ENCODE measurements around the gene GIT2.
"Not testable (repeated sequence)": the region's sequence is repeated elsewhere in the genome, so short reads cannot be mapped to it uniquely, and the experiment has no call there.

GIT2 gene

DNA sequence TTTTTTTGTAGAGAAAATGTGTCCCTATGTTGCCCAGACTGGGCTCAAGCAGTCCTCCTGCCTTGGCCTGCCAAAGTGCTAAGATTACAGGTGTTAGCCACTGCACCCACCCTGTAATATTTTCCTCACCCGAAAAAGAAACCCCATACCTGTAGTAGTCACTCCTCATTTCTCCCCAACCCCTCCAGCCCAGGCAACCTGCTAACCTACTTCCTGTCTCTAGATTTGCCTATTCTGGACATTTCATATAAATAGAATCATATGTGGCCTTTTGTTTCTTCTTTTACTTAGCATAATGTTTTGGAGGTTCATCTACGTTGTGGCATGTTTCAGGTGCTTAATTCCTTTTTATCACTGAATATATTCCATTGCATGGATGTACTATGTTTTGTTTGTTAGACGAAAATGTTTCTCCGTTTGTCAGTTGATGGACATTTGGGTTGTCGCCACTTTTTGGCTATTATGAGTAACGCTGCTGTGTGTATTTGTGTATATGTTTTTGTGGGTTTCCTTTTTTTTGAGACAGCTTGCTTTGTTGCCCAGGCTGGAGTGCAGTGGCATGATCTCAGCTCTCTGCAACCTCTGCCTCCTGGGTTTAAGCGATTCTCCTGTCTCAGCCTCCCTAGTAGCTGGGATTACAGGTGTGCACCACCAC lies 9.3 kb upstream of the GIT2 start:
- DNase-seq: no peak

DNA sequence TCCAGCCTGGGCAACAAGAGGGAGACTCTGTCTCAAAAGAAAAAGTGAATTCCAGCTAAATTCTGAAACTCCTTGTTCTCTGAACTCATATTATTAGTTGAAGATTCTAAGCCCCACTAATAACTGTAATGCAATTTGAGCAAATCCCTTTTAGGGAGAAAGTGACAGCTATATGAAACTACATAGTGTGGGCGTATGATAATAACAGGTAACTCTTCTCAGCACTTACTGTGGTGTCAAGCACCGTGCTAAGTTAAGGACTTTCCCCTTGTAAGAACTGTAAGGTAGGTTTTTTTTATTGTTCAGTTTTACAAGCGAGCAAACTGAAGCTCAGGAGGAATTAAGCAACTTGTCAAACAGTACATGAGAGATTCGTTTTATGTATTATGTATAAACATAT lies 8.4 kb upstream of the GIT2 start:
- no peak for DNase-seq

DNA sequence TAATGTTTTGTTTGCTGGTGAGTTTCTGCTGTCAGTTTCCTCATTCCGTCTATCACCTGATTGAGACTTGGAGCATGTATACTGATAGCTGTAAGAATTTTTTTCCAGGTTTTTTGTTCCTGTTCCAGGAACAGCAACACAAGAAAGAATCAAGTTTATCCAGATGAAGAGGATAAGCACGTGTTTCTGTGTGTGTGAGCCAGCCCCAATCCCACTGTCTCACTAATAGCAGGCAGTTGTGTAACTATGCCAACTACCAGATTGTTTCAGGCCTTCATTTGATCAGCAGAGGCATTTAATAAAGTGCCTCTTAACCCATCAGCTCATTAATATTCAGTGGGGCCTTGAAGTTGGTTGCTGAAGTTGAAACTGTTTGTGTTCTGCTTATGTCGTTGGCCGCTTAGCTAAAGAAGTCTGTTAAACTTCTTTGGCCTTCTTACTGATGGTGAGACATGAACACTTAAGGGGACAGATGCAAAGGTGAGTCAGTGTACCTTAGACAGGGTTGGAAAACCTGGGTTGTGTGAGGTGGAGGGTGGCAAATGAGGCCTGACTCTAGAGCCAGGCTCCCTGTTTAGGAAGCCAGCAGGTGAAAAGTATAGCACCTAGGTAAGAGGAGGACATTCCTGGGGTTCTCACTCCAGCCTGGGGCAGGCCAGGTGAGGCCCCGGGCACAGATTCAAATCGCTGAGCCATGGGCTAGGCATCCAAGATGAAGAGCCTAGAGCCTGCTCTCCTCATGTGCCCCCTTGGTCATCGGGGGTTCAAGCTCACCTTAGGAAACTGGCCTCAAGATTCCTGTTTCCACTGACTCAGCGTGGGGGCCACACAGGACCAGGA lies 6.7 kb upstream of the GIT2 start:
- DNase-seq: no peak

DNA sequence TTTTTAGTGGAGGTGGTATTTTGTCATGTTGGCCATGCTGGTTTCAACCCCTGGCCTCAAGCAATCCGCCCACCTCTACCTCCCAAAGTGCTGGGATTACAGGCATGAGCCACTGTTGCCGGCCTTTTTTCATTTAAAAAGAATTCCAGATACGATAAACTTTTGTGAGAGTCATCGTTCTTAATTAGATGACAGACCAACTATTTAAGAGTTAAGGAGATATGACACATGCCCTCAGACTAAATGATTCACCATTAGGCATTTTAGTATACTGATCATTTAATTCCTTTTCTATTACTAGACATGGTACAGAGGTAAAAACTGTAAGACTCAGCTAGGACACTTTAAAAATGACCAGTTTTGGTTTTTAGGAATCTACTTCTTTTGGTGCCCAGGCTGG lies 5.4 kb upstream of the GIT2 start:
- DNase-seq: no peak

DNA sequence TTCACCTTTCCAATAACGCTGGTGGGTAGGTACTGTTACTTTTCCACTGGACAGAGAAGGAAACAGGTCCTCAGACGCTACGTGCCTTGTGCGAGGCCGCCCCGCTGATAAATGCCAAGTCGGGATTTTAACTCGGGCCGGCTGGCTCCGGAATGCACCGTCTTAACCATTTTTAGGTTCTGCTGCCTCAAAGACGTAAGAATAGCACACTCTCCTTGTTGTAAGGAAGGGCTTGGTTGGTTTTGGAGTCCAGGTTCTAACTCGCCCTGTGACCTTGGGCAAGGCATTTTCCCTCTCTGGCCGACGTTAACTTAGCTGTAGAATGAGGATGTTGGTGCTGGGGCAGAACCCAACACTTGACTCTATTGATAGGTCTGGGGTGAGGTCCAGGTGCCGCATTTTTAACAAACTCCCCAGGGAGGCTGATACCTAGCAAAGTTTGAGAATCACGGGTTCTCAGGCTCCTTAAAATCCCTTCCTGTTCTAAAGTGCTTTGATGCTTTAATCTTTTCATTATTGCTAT lies 3.9 kb upstream of the GIT2 start:
- no peak for DNase-seq

DNA sequence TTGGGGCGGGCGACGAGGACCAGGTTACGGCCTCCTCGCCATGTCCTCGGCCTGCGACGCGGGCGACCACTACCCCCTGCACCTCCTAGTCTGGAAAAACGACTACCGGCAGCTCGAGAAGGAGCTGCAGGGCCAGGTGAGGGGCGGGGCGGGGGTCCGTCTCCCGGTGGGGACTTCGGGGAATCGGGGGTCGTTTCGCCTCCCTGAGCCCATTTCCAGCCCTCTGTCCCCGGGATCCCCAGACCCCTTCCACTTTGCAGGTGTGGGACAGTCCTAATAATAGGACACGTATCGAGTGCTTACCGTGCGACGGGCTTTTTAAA lies 3.4 kb upstream of the GIT2 start:
- no peak for DNase-seq

DNA sequence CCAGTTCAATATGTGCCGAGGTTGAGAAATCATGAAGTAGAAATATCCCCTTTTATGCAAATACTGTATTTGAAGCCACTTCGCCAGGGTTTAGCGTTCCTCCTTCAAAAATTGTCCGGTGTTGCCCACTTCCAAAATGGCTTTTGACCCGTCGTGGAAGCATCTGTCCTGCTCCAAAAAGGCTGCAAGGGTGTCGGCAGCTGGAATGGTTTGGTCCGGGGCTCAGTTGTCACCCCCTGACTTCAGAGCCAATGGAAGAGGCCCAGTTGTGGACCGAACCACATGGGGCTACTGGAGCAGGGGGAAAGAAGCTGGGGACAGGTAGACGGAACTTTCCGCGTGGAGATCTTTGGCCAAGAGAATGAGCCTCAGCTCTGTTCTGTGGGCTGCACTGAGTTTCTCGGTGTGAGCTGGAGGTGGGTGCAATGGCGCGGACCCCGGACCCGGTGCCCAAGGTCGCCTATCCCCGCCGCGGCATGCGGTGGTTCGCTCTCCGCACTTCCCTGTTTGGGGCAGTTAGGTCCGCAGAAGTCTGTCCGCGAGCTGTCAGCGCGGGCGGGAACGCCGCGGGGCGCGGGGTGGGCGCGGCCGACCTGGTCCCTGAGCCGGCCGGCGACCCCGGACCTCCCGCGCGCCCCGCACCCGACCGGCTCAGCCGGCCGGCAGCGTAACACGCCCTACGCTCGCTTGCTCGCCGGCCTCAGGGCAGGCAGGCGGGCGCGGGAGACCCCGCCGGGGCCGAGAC lies 2.9 kb upstream of the GIT2 start, which contains the start of gene ANKRD13A:
Gene ANKRD13A (plus strand): TSS at position 527 of the 745 bp plus-strand sequence. CDS start 259 bp downstream, outside the sequence.
- peak; percentile 90 for DNase-seq

DNA sequence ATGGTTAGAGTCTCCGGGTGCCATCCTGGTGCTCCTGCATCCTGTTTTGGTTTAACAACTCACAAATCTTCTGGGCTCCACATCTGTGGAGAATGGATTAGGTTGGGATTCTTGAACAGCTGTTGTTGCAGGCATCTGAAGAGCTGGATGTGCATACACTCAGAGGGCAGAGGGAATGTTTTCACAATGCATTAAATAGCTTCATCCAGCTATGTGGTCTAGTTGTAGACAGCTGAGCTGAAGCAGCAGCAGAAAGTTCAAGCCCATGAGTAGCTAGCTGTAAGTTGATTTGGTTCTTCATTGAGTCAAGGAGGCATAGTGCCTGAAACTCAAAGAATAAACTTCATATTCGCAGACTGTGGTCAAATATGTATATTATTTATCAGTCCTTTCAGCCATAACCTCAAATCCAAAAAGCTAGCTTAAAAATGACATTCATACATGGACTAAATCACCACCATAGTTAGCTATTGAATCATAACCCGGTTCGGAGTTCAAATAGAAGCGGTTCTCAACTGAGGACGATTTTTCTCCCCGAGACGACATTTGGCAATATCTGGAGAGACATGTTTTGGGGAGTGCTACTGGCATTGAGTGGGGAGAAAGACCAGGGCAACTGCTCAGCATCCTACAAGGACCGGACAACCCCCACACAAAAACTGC lies 2.2 kb upstream of the GIT2 start:
- no peak for DNase-seq

DNA sequence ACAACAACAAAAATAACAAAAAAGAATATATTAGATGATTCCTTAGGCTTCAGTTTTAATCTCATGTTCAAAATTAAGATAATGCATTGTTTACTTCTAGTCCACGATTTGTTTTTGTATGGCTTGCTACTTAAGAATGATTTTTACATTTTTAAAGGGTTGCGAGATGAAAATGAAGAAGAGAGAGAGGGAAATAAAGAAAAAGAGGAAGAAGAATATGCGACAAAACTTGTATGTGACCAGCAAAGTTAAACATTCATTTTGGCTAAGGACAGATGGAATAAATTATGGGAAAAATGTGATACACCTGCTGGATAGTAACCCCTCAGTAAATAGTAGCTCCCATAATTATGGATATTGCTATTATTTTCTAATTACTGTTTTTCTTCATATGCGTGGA lies 1.2 kb upstream of the GIT2 start:
- peak; percentile 48 for DNase-seq

DNA sequence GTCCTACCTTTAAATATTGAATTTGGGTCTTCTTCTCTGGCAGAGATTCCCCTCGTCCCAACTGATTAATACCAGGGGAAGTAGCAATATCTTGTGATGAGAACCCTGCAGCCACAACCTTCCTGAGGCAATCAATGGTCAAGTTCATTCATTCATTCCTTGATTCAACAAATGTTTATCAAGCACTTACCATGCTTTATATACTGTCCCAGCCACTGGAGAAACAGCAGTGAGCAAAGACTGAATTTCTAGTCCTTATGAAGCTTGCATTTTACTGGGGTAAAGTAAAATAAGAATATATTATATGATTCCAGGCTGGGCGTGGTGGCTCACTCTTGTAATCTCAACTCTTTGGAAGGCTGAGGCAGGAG lies 300 bp upstream of the GIT2 start:
- no peak for DNase-seq

DNA sequence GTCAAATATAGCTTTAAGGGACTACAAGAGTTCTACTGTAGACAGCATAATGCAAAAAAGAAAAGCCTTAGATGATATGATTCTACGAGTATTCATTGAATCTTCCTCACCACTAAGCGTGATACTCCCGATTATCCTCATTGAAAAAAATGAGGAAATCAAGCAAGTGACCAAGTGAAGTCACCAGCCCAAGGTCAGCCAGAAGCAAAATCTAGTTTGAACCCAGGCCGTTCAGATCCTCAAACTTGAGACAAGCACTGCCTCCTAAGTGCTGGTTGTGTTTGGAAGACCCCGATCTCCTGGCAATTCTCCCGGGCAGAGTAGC lies 845 bp downstream of the GIT2 start:
- no peak for DNase-seq

DNA sequence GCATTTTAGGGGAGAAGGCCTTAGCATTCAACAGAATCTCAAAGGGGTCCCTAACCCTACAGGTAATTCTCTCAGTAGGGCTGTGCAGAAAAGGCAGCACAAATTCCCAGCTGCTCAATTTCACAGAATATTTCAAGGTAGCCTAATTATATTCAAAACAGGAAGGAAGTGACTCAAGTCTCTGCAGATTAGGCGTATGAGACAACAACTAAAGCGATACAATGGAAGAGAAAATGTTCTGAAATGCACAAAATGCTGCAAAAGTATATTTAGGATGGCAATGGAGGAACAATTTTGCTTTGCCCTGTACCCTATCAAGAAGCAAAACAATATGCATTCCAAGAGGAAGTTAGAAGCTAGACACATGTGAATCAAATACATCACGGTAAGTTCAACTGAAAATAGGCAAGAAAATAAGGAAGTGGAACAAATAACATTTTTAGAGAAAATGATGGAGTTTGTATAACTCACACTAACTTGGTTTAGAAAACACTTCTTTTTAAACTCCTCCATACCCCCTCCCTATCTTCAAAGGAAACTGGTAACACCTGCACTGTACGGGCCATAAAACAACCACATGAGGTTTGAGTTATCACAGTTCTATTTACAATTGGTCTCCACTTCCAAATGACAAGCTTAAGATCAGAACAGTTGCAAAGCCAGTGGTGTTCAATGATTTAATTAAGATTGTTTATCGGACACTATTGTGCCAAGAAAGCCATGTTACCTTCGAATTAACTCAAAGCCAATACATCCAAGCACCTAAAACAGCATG lies 1.6 kb downstream of the GIT2 start:
- peak; percentile 68 for DNase-seq

DNA sequence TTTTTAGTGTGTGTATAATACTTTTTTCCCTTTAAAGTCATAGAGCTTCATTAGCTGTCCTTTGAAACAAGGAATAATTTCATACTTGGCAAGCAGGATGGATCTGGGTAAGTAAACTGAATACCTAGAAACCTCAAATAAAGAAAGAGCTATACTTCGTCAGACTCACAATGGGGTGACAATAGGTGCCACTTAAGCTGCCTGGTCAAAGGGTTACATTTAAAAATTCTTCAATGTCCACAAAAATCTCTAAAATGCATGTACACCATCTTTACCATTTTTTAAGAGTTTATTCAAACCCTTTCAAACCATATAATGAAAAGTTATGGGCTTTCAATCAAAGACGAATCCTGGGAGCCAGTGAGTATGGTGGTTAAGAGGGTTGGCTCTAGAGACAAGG lies 3.1 kb downstream of the GIT2 start:
- no peak for DNase-seq

DNA sequence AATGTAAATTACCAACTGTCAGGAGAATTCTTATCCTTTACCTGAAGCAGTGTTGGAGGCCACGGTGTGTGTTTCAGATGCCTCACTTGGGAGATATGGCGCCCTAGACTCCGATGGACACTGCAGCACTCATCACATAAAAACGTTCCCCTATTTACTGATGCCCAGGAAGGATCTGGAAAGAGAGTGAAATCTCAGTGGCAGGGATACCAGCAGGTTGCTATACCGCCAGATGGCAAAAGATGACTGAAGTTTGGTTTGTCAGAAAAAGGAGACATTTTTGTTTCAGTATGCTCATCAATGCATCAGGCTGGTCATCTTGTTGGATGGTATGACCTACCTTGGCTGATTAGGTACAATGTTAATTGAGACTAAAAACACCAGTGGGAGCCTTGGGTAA lies 4.6 kb downstream of the GIT2 start:
- no peak for DNase-seq

DNA sequence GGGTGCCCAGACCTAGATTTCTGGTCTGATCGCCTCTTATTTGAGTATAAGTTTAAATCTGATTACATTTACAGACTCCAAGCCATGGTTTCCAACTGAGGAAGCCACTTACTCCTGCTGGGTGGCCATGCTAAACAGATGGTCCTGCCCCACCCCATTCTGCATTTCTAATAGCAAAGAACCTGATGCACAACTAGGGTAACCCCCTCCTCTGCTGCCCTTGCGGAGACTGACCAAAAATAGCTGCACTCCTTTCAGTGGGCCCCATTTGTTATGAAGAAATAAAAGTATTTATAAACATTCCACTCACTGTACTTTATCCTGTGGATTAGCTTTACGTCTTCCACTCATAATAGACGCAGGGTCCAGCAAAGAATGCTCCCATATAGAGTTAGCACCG lies 6.8 kb downstream of the GIT2 start:
- no peak for DNase-seq

DNA sequence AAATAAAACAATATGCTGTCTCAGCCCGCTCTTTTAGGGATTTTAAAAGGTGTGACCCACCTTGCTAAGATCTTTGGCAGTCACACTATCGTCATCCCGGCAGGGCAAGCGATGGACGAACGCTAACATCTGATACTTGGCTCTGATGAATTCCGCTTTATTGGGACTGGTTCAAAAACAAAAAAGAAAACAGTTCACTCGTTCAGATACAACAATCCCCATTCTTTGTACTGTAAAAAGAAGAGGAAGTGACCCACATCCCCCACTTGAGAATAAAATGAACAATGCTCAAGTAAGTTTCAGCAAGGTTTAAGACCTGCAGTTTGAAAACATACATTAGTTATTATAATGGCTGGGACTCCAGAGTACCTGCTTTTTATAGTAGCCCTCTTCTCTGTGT lies 7.3 kb downstream of the GIT2 start:
- DNase-seq: no peak

DNA sequence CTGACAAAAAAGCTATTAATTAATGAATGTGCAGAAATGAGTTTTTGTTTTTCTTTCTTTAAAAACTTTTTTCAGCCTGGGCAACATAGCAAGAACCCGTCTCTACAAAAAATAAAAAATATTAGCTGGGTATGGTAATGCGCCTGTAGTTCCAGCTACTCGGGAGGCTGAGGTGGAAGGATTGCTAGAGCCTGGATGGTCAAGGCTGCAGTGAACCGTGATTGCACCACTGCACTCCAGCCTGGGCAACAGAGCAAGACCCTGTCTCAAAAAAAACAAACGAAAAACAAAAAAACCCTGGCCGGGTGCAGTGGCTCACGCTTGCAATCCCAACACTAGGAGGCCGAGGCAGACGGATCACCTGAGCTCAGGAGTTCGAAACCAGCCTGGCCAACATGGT lies 7.9 kb downstream of the GIT2 start:
- DNase-seq: no peak

DNA sequence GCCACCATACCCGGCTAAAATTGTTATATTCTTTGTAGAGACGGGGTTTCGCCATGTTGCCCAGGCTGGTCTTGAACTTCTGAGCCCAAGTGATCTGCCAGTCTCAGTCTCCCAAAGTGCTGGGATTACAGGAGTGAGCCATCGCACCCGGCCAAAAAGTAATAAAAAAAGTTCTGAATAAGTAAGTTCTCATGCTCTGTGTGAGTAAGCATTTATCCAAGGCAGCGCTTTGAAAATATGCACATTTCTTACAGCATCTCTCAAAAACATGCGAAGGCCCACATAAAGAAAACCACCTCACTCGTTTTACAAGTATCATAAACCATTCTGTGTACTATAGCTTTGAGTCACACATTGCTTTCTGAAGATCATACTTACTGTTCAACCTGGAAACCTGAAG lies 8.6 kb downstream of the GIT2 start:
- no peak for DNase-seq

DNA sequence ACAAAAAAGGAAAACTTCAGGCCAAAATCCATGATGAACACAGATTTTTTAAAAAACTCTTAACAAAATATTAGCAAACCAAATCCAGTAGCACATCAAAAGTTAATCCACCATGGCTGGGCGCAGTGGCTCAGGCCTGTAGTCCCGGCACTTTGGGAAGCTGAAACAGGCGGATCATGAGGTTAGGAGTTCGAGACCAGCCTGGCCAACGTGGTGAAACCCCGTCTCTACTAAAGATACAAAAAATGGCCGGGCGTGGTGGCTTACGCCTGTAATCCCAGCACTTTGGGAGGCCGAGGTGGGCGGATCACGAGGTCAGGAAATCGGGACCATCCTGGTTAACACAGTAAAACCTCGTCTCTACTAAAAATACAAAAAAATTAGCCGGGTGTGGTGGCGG lies 9.9 kb downstream of the GIT2 start:
- not testable (repeated sequence) for DNase-seq

DNA sequence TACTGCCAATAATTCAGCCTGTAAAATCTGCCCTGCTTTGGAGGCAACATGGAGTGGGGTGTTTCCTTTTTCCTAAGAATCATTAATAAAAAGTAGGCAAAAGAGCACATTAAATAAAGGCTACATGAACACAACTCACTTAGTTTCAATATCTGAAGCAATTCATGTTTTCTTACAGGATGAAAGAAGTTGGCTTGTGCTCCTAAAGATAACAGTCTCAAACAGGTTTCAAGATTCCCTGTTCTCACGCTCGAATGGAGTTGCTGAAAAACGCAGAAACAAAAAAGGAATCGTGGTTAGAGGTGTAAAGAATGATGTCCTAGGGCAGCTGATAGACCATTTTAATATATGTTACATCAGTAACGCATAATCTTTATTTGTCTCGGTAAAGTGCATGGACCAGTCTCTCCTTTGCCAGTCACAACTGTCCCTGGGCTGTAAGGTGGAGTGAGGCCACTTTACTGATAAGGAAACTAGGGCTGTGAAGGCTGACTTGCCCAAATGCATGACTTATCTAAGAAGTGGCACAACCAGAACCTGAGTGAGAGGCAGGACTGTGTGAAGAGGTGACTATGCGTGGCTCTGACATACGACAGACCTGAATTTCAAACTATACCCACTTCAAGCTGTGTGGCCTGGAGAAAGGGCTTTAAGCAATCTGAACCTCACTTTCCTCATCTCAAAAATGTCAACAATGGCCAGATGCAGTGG lies 12.6 kb downstream of the GIT2 start:
- no peak for DNase-seq

DNA sequence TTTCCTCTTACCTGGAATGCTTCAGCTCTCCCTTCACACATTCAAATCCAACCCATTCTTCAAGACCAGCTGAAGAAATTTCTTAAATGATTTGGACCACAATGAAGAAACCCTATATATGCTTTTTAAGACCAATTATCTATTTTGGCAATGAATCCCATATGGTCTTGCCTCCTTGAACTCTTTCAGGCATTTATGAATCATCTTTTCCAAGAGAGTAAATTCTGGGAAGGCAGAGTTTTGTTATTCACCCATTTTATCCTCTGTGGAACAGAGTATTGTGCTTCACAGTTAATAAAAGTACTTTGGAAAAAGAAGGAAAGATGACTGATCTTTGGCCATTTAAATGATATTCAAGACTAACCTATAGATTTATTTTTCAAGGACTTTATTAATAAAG lies 14.0 kb downstream of the GIT2 start:
- DNase-seq: no peak

DNA sequence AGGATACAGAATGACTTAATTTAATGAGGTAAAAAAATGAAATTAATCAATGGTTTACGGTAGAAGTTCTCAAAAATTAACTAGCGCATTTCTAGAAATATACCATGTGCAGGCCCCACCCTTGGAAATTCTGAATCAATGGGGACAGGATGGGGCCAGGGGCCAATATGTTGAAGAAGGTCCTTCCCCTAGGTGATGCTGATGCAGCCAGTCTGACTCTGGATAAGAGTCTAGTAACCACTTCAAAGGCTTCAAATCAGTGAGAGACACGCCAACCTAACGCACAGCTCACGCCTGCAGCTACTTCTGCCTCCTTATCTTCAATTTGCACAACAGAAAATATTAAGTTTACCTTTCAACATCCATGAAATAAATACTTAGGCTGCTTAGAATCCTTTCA lies 14.9 kb downstream of the GIT2 start:
- DNase-seq: no peak

All from MV-4-11 (cell line).